ENCODE data around the gene PRKACG.

DNA sequence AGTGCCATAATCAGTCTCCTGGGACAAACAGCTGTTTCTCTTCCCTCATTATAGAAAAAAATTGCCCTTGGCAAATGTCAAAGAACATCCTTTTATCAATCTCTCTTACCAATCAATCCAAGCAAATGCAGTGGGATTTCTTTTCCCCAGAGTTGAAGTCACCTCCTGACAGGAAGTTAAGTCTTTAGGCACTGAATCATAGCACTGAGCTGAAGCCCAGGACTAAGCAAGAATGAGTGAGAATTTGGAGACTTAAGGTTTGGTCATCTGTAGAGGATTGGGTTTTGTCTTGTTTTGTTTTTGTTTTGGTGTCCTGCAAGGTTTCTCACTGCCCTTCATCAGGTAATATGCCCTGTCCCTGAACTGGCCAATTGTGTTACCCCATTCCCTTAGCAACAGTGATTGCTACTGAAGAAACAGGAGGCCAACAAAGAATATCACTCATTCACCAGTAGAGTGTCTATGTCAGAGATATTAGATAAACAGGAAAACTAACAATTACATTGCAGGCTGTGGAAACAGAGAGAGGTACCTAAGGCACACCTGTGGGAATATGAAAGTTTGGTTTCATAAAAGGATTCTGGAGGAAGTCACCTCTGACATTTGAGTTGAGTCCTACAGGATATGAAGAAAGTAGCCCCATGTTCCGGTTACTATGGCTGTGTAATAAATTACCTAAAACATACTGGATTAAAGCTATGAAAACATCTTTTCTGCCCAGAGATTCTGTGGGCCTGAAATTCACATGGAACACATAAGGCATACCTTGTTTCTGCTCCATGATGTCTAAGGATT, 17.1 kb upstream of the PRKACG start:
- no peak for TF ChIP-seq CTCF (IDR thresholded peaks at IDR 0.05; ENCODE audit: low read length)
- no peak for TF ChIP-seq EZH2phosphoT487 (IDR thresholded peaks at IDR 0.05; ENCODE audit: low read length)
- no peak for TF ChIP-seq EZH2 (optimal IDR thresholded peaks at IDR 0.05; ENCODE audit: low read depth, low read length)

All from MM.1S (cell line).